Glutamatergic neuron (in vitro differentiated cells): Measurements from ENCODE around the gene CISD1. TPM values are rescaled to one million over a fixed set of nuclear protein-coding genes. Genes with fewer than 3 reads are reported as not detected.

Experiments
- DNase-seq: peaks from one replicate; pipeline ENCODE4 v3.0.0; 2022
- H3K27ac Mint-ChIP-seq: one replicate; pipeline ENCODE4 v1.8.0; 2020; ENCODE audit warnings: mild to moderate bottlenecking, mixed read lengths, inconsistent platforms; ENCODE audit not compliant: unreplicated experiment
- H3K27me3 Mint-ChIP-seq: one replicate; pipeline ENCODE4 v1.8.0; 2020; ENCODE audit warnings: mild to moderate bottlenecking, moderate library complexity, mixed read lengths, inconsistent platforms; ENCODE audit not compliant: unreplicated experiment
- H3K36me3 Mint-ChIP-seq: one replicate; pipeline ENCODE4 v1.8.0; 2020; ENCODE audit warnings: mild to moderate bottlenecking, mixed read lengths, inconsistent platforms; ENCODE audit not compliant: unreplicated experiment
- H3K4me1 Mint-ChIP-seq: one replicate; pipeline ENCODE4 v1.8.0; 2020; ENCODE audit warnings: mild to moderate bottlenecking, low read depth, mixed read lengths, inconsistent platforms; ENCODE audit not compliant: unreplicated experiment
- H3K4me3 Mint-ChIP-seq: one replicate; pipeline ENCODE4 v1.8.0; 2020; ENCODE audit warnings: mild to moderate bottlenecking, mixed read lengths, inconsistent platforms; ENCODE audit not compliant: unreplicated experiment
- H3K9me3 Mint-ChIP-seq: one replicate; pipeline ENCODE4 v1.8.0; 2020; ENCODE audit warnings: mild to moderate bottlenecking, moderate library complexity, mixed read lengths, inconsistent platforms; ENCODE audit not compliant: unreplicated experiment
- CTCF ChIP-seq: fragments of 200-600 bp; sonication (generic); IDR thresholded peaks from one replicate; pipeline ENCODE4 v1.5.0; 2021; ENCODE audit not compliant: partially characterized antibody, unreplicated experiment
- total RNA-seq: library from RNA; stranded (reverse); fragmentation: NEBNext Ultra II Directional; extraction: Animal tissue kit (Norgen Biotek cat#: 25700); gene quantifications from one replicate; pipeline ENCODE4 v1.2.1, GENCODE V29; 2021; ENCODE audit not compliant: unreplicated experiment

The CISD1 gene
- total RNA-seq, 1 donor from 2014 or later: 29.3 TPM

GRCh38 chr10:58322072-58322834 is 53.3 kb downstream of the CISD1 start:
- no peak for TF ChIP-seq CTCF
- no peak overlapping the region for H3K27ac Mint-ChIP-seq
- no peaks in the 10 kb centered on the region for H3K27me3 Mint-ChIP-seq
- H3K4me1 Mint-ChIP-seq: no peaks in the 10 kb centered on the region
- DNase-seq: no peak
- H3K9me3 Mint-ChIP-seq: peaks cover 3% of the 10 kb centered on the region
- H3K4me3 Mint-ChIP-seq: no peak overlapping the region
- no peaks in the 10 kb centered on the region for H3K36me3 Mint-ChIP-seq

- no peak overlapping the region for H3K27ac Mint-ChIP-seq
- TF ChIP-seq CTCF: no peak
Measured at GRCh38 chr10:58322835-58323209, 53.9 kb downstream of the CISD1 start.

GRCh38 chr10:58326967-58327381 is 58.0 kb downstream of the CISD1 start:
- Mint-ChIP-seq H3K27ac (no peak overlapping the region), H3K4me1 (no peaks in the 10 kb centered on the region), H3K4me3 (no peak overlapping the region), H3K36me3 (no peaks in the 10 kb centered on the region), H3K9me3 (peaks cover 3% of the 10 kb centered on the region), H3K27me3 (no peaks in the 10 kb centered on the region)
- DNase-seq: no peak
- no peak for TF ChIP-seq CTCF

More at GRCh38 chr10:58322835-58323209, 53.9 kb downstream of the CISD1 start:
- H3K4me1 Mint-ChIP-seq: no peaks in the 10 kb centered on the region
- H3K36me3 Mint-ChIP-seq: no peaks in the 10 kb centered on the region
- no peak for DNase-seq
- H3K4me3 Mint-ChIP-seq: no peak overlapping the region
- no peaks in the 10 kb centered on the region for H3K27me3 Mint-ChIP-seq
- peaks cover 3% of the 10 kb centered on the region for H3K9me3 Mint-ChIP-seq

GRCh38 chr10:58328233-58328632 is 59.3 kb downstream of the CISD1 start:
- DNase-seq: no peak
- no peaks in the 10 kb centered on the region for H3K27me3 Mint-ChIP-seq
- H3K9me3 Mint-ChIP-seq: peaks cover 3% of the 10 kb centered on the region
- no peak overlapping the region for H3K4me3 Mint-ChIP-seq
- no peaks in the 10 kb centered on the region for H3K36me3 Mint-ChIP-seq
- H3K27ac Mint-ChIP-seq: no peak overlapping the region
- H3K4me1 Mint-ChIP-seq: no peaks in the 10 kb centered on the region
- no peak for TF ChIP-seq CTCF

GRCh38 chr10:58330431-58330830 is 61.5 kb downstream of the CISD1 start:
- no peak for TF ChIP-seq CTCF
- no peaks in the 10 kb centered on the region for H3K36me3 Mint-ChIP-seq
- H3K27ac Mint-ChIP-seq: no peak overlapping the region
- H3K27me3 Mint-ChIP-seq: peaks cover under 1% of the 10 kb centered on the region
- DNase-seq: no peak
- no peaks in the 10 kb centered on the region for H3K4me1 Mint-ChIP-seq
- H3K4me3 Mint-ChIP-seq: no peak overlapping the region
- peaks cover 7% of the 10 kb centered on the region for H3K9me3 Mint-ChIP-seq
